NCI-H2171 treated with DMSO at 0.1 percent for 48 hours (cell line): ENCODE results near the gene KIF26B.

Experiments used
- DNase-seq: peaks from one replicate; lab custom pipeline; 2025; lab: John Stamatoyannopoulos, UW

KIF26B gene

DNA sequence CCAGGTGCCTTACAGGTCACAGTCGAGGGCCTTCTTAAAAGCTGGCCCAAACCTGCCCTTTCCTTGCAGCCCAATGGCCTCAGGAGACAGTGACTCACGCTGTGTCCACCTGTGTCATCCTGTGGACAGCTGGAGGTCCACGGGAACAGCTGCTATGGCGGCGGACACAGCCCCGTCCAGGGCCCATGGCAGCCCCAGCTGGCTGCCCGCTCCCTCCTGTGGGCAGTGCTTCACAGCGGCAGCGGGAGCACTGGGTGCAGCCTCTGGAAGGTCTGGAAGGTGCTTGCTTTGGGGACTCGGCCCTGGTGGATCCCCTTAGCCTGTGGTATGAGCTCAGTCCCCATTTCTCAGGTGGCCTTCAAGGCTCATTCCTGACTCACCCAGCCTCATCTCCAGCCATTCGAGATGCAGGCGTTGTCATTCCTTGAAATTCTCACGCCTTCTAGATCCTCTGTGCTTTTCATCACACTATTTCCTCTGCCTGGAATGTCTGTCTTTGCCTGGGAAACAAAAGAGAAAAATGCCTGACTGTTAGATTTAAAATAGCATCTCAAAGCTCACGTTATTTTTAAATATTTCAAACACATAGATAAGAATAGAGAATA is 86.8 kb downstream of the KIF26B start:
- no peak for DNase-seq

DNA sequence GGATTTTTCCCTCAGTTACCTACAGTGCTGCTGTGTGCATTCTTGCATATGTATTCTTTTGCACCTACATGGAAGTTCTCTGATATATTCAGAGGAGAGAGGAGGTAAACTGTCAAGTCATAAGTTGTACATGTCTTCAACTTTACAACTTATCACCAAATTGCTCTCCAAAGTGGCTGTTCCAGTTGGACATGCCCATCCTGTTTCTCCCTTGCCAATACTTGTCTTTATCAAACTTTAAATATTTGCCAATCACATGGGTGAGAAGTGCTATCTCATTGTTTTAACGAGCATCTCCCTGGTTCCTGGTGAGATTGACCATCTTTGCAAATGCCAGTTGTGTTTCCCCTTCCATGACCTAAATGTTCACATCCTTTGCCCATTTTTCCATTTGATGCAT is 88.2 kb downstream of the KIF26B start:
- DNase-seq = no peak

GRCh38 chr1:245245021-245245667 is 90.4 kb downstream of the KIF26B start:
- DNase-seq = no peak

DNA sequence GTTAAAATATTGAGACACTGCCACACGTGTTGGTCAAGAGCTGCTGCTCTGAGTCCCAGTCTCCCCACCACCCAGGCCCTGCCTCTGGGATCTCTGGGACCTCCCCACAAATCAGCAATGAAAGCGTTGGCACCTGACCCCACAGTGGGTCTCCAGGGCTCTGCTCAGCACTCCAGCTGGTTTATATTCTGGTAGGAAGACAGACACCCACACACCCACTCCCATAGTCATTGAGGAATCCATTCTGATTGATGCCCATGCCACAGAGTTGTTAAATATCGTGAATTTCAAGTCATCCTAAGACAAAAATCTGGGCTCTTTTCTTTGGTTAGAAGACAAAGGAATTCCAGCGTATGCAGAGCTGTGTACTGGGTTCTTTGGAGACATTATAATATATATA is 91.6 kb downstream of the KIF26B start:
- no peak for DNase-seq

DNA sequence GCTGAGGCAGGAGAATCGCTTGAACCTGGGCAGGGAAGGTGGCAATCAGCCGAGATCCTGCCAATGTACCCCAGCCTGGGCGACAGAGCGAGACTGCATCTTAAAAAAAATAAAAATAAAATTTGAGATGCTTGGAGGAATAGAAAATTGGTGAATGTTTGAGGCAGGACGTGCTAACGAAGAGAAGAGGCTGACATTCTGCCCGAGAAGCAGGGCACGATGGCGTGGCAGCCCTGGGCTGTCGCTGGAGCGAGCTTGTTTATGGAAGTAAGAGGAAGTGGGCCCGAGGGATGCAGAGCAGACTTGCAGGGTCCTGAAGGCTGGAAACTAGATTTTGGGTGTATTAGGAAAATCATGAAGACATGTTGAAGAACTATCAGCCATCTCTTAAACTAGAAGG is 92.6 kb downstream of the KIF26B start:
- DNase-seq = no peak

GRCh38 chr1:245247801-245248200 is 93.0 kb downstream of the KIF26B start:
- DNase-seq = no peak

- no peak for DNase-seq
Observed at GRCh38 chr1:245248231-245248731, 93.5 kb downstream of the KIF26B start.

- DNase-seq = no peak
Observed at GRCh38 chr1:245255783-245256182, 101.0 kb downstream of the KIF26B start.

- DNase-seq = no peak
Observed at GRCh38 chr1:245256528-245256927, 101.7 kb downstream of the KIF26B start.

- DNase-seq = no peak
Observed at GRCh38 chr1:245258271-245258920, 103.6 kb downstream of the KIF26B start.

- no peak for DNase-seq
Observed at GRCh38 chr1:245260110-245260882, 105.5 kb downstream of the KIF26B start.

GRCh38 chr1:245260883-245261282 is 106.1 kb downstream of the KIF26B start:
- no peak for DNase-seq

GRCh38 chr1:245261786-245262185 is 107.0 kb downstream of the KIF26B start:
- DNase-seq = no peak

- DNase-seq = no peak
Observed at GRCh38 chr1:245263529-245264095, 108.8 kb downstream of the KIF26B start.

DNA sequence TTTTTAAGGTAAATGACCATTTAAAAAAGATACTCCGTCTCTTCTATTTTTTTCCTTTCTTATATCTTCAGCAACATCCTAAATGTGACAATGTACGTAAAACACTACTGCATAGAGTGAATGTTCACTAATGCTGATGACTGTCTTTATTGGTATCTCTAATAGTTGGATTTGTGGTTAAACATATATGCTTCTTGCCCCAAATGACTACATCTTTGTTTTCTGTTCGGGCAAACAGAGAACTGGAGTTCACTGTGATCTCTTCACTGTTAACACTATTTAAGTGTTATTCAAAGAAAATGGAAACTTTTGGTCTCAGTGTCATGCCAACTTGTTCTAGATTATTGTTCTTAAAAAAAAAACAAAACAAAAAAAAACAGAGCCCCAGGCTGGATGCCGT is 109.4 kb downstream of the KIF26B start:
- no peak for DNase-seq

GRCh38 chr1:245266105-245266504 is 111.3 kb downstream of the KIF26B start:
- DNase-seq = no peak

DNA sequence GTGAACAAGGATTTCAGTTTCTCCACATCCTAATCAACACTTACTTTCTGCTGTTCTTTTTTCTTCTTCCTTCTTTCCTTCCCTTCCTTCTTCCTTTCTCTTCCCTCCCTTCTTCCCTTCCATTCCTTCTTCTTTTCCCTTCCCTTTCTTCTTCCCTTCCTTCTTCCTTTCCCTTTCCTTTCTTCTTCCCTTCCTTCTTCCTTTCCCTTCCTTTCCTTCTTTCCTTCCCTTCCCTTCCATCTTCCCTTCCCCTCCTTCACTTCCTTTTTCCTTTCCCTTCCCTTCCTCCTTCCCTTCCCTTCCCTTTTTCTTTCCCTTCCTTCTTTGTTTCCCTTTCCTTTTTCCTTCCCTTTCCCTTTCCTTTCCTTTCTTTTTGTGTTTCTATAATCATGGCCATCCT is 115.3 kb downstream of the KIF26B start:
- no peak for DNase-seq

GRCh38 chr1:245270972-245271371 is 116.2 kb downstream of the KIF26B start:
- DNase-seq = no peak

- no peak for DNase-seq
Observed at GRCh38 chr1:245272676-245273075, 117.9 kb downstream of the KIF26B start.

DNA sequence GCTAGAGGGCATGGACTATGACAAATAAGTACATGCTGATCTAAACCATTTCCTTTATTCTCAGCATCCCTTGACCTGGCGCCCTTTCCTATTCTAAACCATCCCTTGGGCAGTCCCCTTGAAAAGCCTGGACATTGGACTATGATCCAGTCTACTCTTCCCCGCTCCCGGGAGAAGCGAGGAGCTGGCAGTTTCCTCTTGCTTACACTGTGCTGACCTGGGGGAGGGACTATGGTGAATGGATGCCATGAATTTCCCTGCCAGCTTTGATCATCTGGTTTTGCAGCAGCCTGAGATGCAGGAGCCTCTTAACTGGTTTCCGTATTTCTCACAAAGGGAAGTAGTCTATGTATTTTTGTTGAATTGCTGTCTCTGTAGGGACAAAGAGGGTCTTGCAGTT is 121.7 kb downstream of the KIF26B start:
- no peak for DNase-seq

DNA sequence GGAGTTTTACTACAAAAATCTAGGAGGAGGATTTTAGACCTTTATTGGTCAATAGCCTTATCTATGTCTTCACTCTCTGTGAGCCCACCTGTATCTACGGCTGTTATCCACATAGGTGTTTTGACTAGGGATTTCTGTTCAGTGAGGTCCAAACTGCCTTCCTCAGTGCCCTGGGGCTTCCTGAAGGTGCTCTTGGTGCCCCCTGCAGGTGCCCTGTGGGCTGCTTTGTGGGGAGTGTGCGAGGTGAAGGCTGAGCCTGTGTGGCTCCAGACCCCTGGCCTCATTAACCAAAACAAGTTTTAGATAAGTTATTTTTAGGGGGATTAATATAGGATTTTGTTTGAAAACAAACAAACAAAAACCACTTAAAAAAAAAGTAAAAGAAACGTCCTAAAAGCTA is 122.5 kb downstream of the KIF26B start:
- no peak for DNase-seq

- no peak for DNase-seq
Observed at GRCh38 chr1:245278846-245279245, 124.1 kb downstream of the KIF26B start.
